ENCODE measurements around the gene EEF2K. TPM values are rescaled to one million over a fixed set of nuclear protein-coding genes. Genes with fewer than 3 reads are reported as not detected.

EEF2K gene
- total and polyA plus RNA-seq, 12 donors = 4.9 to 28.3 (median 16.6) TPM

DNA sequence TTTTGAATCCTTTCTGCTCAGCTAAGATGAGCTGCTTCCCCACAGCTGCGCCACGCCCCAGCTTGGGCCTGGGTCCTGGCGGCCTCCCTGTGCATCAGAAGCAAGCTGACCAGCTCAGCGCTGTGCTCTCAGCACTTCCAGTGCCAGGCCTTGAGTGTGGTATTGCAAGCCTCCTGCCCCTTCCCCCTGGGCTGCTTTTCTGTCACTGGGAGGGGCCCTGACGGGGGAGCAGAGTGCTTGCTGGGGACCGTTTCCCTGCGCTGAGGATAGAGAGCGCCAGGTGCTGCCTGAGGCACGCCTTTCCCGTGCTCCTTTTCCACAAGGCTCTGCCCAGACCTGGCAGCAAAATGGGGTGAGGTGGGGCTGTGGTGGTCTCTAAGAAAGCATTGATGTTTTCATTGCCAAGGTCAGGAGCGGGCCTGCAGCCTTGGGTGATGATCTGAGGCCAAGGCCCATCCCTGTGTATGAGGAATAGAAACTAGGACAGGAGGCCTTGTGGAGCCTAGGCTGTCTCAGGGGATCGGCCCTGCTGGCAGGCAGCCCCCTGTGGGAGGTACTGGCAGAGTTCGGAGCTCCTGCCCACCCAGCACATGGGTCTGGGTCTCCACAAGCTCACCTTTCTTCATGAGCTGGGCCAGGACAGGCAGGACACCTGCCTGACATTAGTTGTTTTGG, 120.8 kb downstream of the EEF2K start:
- DNase-seq = no peak
- H3K36me3 ChIP-seq (replicated peaks in 1 of 2) = peaks cover 0 to 57% of the 10 kb centered on the region in 2 donors
- no peak overlapping the region for H3K4me3 ChIP-seq
- H3K4me1 ChIP-seq (replicated peaks in 1 of 2) = peaks cover 3 to 9% of the 10 kb centered on the region in 2 donors
- TF ChIP-seq POLR2A (IDR thresholded peaks at IDR 0.05) = no peak
- TF ChIP-seq, protein P1, sequence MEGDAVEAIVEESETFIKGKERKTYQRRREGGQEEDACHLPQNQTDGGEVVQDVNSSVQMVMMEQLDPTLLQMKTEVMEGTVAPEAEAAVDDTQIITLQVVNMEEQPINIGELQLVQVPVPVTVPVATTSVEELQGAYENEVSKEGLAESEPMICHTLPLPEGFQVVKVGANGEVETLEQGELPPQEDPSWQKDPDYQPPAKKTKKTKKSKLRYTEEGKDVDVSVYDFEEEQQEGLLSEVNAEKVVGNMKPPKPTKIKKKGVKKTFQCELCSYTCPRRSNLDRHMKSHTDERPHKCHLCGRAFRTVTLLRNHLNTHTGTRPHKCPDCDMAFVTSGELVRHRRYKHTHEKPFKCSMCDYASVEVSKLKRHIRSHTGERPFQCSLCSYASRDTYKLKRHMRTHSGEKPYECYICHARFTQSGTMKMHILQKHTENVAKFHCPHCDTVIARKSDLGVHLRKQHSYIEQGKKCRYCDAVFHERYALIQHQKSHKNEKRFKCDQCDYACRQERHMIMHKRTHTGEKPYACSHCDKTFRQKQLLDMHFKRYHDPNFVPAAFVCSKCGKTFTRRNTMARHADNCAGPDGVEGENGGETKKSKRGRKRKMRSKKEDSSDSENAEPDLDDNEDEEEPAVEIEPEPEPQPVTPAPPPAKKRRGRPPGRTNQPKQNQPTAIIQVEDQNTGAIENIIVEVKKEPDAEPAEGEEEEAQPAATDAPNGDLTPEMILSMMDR (IDR thresholded peaks at IDR 0.05) = no peak
- H3K27me3 ChIP-seq = no peaks in the 10 kb centered on the region
- peak overlapping the region in 1 of 5 donors; percentile 29 for H3K27ac ChIP-seq
- intact Hi-C loops (cut with DNase I) = loop anchor here in 1 of 2 donors (10.0 kb wide), 1 partner anchor 1172 kb away; the partner anchor contains the start of genes DNAH3 and LDAF1
- 68 to 77% (median 70%) methylated on average over 2 to 13 of the region's 13 CpGs for WGBS, 4 donors
- no peaks in the 10 kb centered on the region for H3K9me3 ChIP-seq (replicated peaks in 1 of 3)

DNA sequence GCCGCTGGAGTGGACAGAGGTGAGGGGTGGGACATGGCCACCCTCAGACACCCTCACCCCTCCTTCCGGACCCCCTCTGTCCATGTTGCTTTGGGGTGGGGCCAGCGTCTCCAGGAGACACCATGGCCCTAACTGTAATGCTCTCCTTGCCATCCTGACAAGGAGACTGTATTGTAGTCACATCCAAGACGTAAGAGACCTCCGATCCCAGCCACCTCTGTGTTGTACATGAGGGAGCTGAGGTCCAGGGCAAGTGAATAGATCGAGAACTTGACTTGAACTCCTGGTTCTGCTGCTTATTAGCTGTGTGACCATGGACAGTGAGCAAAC, 121.3 kb downstream of the EEF2K start:
- intact Hi-C loops (cut with DNase I) = loop anchor here in 1 of 2 donors (10.0 kb wide), 1 partner anchor 1173 kb away; the partner anchor contains the start of genes DNAH3 and LDAF1

DNA sequence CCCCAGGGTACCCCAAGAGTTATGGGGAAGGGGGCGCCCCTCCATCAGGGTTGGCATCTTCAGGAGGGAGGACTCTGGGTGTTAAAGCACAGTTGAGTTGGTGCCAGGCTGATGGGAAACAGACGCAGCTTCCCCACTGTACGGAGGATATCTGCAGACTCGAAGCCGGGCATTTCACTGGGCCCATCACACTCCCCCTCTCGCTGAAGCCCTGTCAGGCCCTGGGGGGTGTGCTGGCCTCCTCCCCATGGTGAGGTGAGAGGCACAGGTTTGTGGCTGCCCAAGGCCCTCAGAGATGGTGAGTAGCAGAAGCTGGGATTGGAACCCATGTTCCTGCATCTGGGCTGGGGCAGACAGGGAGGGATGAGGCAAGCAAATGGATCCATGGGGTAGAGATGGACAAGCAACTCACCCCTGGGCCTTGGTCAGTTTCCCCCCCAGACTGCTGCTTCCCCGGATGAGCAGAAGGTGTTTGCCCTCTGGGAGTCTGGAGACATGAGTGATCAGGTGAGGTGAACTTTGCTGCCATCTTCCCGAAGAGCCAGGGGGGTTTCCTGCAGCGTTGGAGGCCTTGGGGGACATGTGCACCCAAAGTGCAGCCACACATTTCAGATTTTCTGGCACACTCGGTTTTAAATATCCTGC, 122.1 kb downstream of the EEF2K start:
- intact Hi-C loops (cut with DNase I) = loop anchor here in 1 of 2 donors (10.0 kb wide), 1 partner anchor 1173 kb away; the partner anchor contains the start of genes DNAH3 and LDAF1
- Histone ChIP-seq H3K9me3 (replicated peaks in 1 of 3) (no peaks in the 10 kb centered on the region), H3K36me3 (replicated peaks in 1 of 2) (peaks cover 0 to 66% of the 10 kb centered on the region in 2 donors), H3K27ac (no peak overlapping the region), H3K4me1 (replicated peaks in 1 of 2) (peaks cover 0 to 6% of the 10 kb centered on the region in 2 donors), H3K4me3 (no peak overlapping the region), H3K27me3 (no peaks in the 10 kb centered on the region)
- TF ChIP-seq POLR2A (IDR thresholded peaks at IDR 0.05) = no peak
- TF ChIP-seq, protein P1 (IDR thresholded peaks at IDR 0.05) = no peak
- WGBS, 4 donors = 87 to 90% (median 90%) methylated on average over 10 of the region's 10 CpGs
- no peak for DNase-seq

More for the DNA sequence above, 121.3 kb downstream of the EEF2K start:
- Histone ChIP-seq H3K4me1 (replicated peaks in 1 of 2) (peaks cover 0 to 6% of the 10 kb centered on the region in 2 donors), H3K36me3 (replicated peaks in 1 of 2) (peaks cover 0 to 62% of the 10 kb centered on the region in 2 donors), H3K4me3 (no peak overlapping the region), H3K9me3 (replicated peaks in 1 of 3) (no peaks in the 10 kb centered on the region), H3K27ac (peak overlapping the region in 1 of 5 donors; percentile 29), H3K27me3 (no peaks in the 10 kb centered on the region)
- 92 to 95% (median 93%) methylated on average over 3 to 6 of the region's 6 CpGs for WGBS, 4 donors
- no peak for TF ChIP-seq POLR2A (IDR thresholded peaks at IDR 0.05)
- TF ChIP-seq, protein P1 (IDR thresholded peaks at IDR 0.05) = no peak
- no peak for DNase-seq

- H3K4me3 ChIP-seq = no peak overlapping the region
- 95 to 99% (median 97%) methylated on average over 9 of the region's 9 CpGs for WGBS, 4 donors
- DNase-seq = no peak
- TF ChIP-seq, protein P1 (IDR thresholded peaks at IDR 0.05) = no peak
- TF ChIP-seq POLR2A (IDR thresholded peaks at IDR 0.05) = no peak
- intact Hi-C loops (cut with DNase I) = loop anchor here in 1 of 2 donors (10.0 kb wide), 1 partner anchor 1174 kb away; the partner anchor contains the start of genes DNAH3 and LDAF1
- no peak overlapping the region for H3K27ac ChIP-seq
- no peaks in the 10 kb centered on the region for H3K9me3 ChIP-seq (replicated peaks in 1 of 3)
- no peaks in the 10 kb centered on the region for H3K27me3 ChIP-seq
- peaks cover 0 to 73% of the 10 kb centered on the region in 2 donors for H3K36me3 ChIP-seq (replicated peaks in 1 of 2)
- H3K4me1 ChIP-seq (replicated peaks in 1 of 2) = peaks cover 0 to 6% of the 10 kb centered on the region in 2 donors
These were observed 123.2 kb downstream of the EEF2K start for GRCh38 chr16:22329199-22329695.

All from adrenal gland (tissue), 12 donors.